Psoas muscle (tissue), 8 donors: ENCODE results near the gene TMEM270. TPM values are rescaled to one million over a fixed set of nuclear protein-coding genes. Genes with fewer than 3 reads are reported as not detected.
A peak's percentile ranks its signal among the peaks of the same experiment; 100 is the strongest.

Source experiments
- ATAC-seq, 4 donors: fragments of 200-7000 bp; cut with Tn5 transposase; one replicate each; pipeline ENCODE4 v1.9.1; 2020; ENCODE audit warnings: moderate library complexity in 3 of 4, mild to moderate bottlenecking in 2 of 4
- DNase-seq, 2 donors: peaks; one replicate each; pipeline ENCODE4 v3.0.0-alpha.2; 2020
- H3K27ac ChIP-seq: fragments of 200-600 bp; one replicate; pipeline ENCODE4 v1.8.0; 2022
- H3K27me3 ChIP-seq, 3 donors: fragments of 200-600 bp in 1 of 3; one replicate each; pipeline versions ENCODE4 v1.6.1 to v1.8.0; 2013 to 2022; ENCODE audit warnings: low read length in 2 of 3, mild to moderate bottlenecking in 2 of 3, moderate library complexity in 1 of 3; ENCODE audit not compliant: insufficient read depth in 3 of 3
- H3K36me3 ChIP-seq, 2 donors: fragments of 200-600 bp in 1 of 2; one replicate each; pipeline versions ENCODE4 v1.6.1 to v1.8.0; 2013 to 2022; ENCODE audit warnings: low read depth in 1 of 2, mild to moderate bottlenecking in 1 of 2, moderate library complexity in 1 of 2; ENCODE audit not compliant: insufficient read depth in 1 of 2
- H3K4me1 ChIP-seq: fragments of 200-600 bp; one replicate; pipeline ENCODE4 v1.8.0; 2022
- H3K4me3 ChIP-seq: fragments of 200-600 bp; one replicate; pipeline ENCODE4 v1.8.0; 2022; ENCODE audit warnings: mild to moderate bottlenecking
- H3K9me3 ChIP-seq: fragments of 200-600 bp; one replicate; pipeline ENCODE4 v1.8.0; 2022
- CTCF ChIP-seq: fragments of 200-600 bp; IDR thresholded peaks from one replicate; pipeline ENCODE4 v1.8.0; 2022; ENCODE audit warnings: antibody characterized with exemption
- whole genome bisulfite sequencing, 3 donors: extraction: QIAGEN DNeasy Blood & Tissue Kit; methylation state at CpG; one replicate each; pipeline versions ENCODE4 v1.1.6 to v1.1.7; 2013; 5-methylcytosine and 5-hydroxymethylcytosine counted together
- intact Hi-C, 2 donors: fragments of 100-400 bp; cut with DNase I; formaldehyde crosslinking; loops; one replicate each; pipeline versions ENCODE4 v1.11.0 to v1.14.2; 2022
- polyA plus RNA-seq, 3 donors: library from polyadenylated mRNA; stranded (reverse); fragments of 200-250 nt; gene quantifications; one replicate each; pipeline ENCODE4 v1.2.3, GENCODE V29; 2013
- total RNA-seq, 4 donors: library from RNA; stranded (reverse); fragmentation: NEBNext Ultra II Directional in 2 of 4; extraction: Animal tissue kit (Norgen Biotek cat#: 25700) in 2 of 4; gene quantifications; one replicate each; pipeline versions ENCODE4 v1.2.1 to v1.2.4, GENCODE V29; 2021 to 2023
- donor health status: healthy with polysubstance abuse.
- donor health status: DM: no; HTN: no; CAD: no; lungs with moderate emphysema.
- donor health status: Bipolar disorder and iron deficiency.
- donor health status: healthy.
- donor health status: DM: yes; HTN: yes; CAD: no.
- donor health status: DM: no; HTN: no; CAD: no.
- donor health status: DM: no; HTN: no; CAD: no.
- donor health status: DM: yes; HTN: yes; CAD: no.

Gene TMEM270
- total and polyA plus RNA-seq, 7 donors: not detected

GRCh38 chr7:73831584-73831833 is 29.4 kb upstream of the TMEM270 start:
- peaks cover 0 to 5% (median 2%) of the 10 kb centered on the region in 3 donors for H3K27me3 ChIP-seq
- intact Hi-C loops: no loop called here
- no peak for TF ChIP-seq CTCF
- no peak overlapping the region for H3K4me3 ChIP-seq
- peaks cover 10% of the 10 kb centered on the region for H3K4me1 ChIP-seq
- DNase-seq (no peak), ATAC-seq (no peak)
- no peaks in the 10 kb centered on the region for H3K9me3 ChIP-seq
- H3K36me3 ChIP-seq: no peaks in the 10 kb centered on the region
- 78 to 81% (median 81%) methylated on average over 15 to 16 of the region's 16 CpGs for WGBS, 3 donors
- H3K27ac ChIP-seq: no peak overlapping the region

- ATAC-seq (peak in 1 of 4 donors; percentile 24), DNase-seq (no peak)
- H3K9me3 ChIP-seq: no peaks in the 10 kb centered on the region
- no peak for TF ChIP-seq CTCF
- 66 to 67% (median 67%) methylated on average over 15 to 16 of the region's 16 CpGs for WGBS, 3 donors
- peaks cover 0 to 5% (median 2%) of the 10 kb centered on the region in 3 donors for H3K27me3 ChIP-seq
- H3K36me3 ChIP-seq: no peaks in the 10 kb centered on the region
- peaks cover 8% of the 10 kb centered on the region for H3K4me1 ChIP-seq
- no peak overlapping the region for H3K4me3 ChIP-seq
- no peak overlapping the region for H3K27ac ChIP-seq
- intact Hi-C loops: no loop called here
Measured at GRCh38 chr7:73831834-73832651, 28.9 kb upstream of the TMEM270 start.

GRCh38 chr7:73832806-73833205 is 28.2 kb upstream of the TMEM270 start:
- 74 to 81% (median 78%) methylated on average over 13 of the region's 13 CpGs for WGBS, 3 donors
- Histone ChIP-seq H3K27ac (no peak overlapping the region), H3K4me1 (peaks cover 4% of the 10 kb centered on the region), H3K27me3 (peaks cover 0 to 5% (median 2%) of the 10 kb centered on the region in 3 donors), H3K9me3 (no peaks in the 10 kb centered on the region), H3K4me3 (no peak overlapping the region), H3K36me3 (no peaks in the 10 kb centered on the region)
- ATAC-seq (no peak), DNase-seq (no peak)
- TF ChIP-seq CTCF: no peak
- intact Hi-C loops: no loop called here

GRCh38 chr7:73833251-73833919 is 27.6 kb upstream of the TMEM270 start:
- DNase-seq: no peak
- intact Hi-C loops: no loop called here
- no peak for ATAC-seq
- Histone ChIP-seq H3K36me3 (no peaks in the 10 kb centered on the region), H3K9me3 (no peaks in the 10 kb centered on the region), H3K4me1 (no peaks in the 10 kb centered on the region), H3K4me3 (no peak overlapping the region), H3K27ac (no peak overlapping the region), H3K27me3 (peaks cover 0 to 5% (median 2%) of the 10 kb centered on the region in 3 donors)
- 72 to 76% (median 73%) methylated on average over 13 of the region's 13 CpGs for WGBS, 3 donors
- TF ChIP-seq CTCF: no peak
